Stimulated activated naive CD8-positive, alpha-beta T cell treated with anti-CD3 and anti-CD28 coated beads, Interleukin-15, Interleukin-2, amounts not matched to agents 100 ng/mL and 50 ng/mL, for 24 hours (primary cell): ENCODE data around the gene RRBP1.

Experiments
- H3K27ac Mint-ChIP-seq: one replicate; pipeline ENCODE4 v1.8.0; 2021; ENCODE audit warnings: mild to moderate bottlenecking, mixed read lengths
- H3K27me3 Mint-ChIP-seq: one replicate; pipeline ENCODE4 v1.8.0; 2021; ENCODE audit warnings: mixed read lengths
- H3K36me3 Mint-ChIP-seq: one replicate; pipeline ENCODE4 v1.8.0; 2021; ENCODE audit warnings: low read depth, mixed read lengths
- H3K4me1 Mint-ChIP-seq: one replicate; pipeline ENCODE4 v1.8.0; 2021; ENCODE audit warnings: low read depth, mixed read lengths
- H3K4me3 Mint-ChIP-seq: one replicate; pipeline ENCODE4 v1.8.0; 2021; ENCODE audit warnings: mild to moderate bottlenecking, mixed read lengths
- H3K9me3 Mint-ChIP-seq: one replicate; pipeline ENCODE4 v1.8.0; 2021; ENCODE audit warnings: mixed read lengths

The RRBP1 gene

GRCh38 chr20:17645010-17645409 is 37.0 kb downstream of the RRBP1 start:
- peaks cover 5% of the 10 kb centered on the region for H3K36me3 Mint-ChIP-seq
- H3K4me1 Mint-ChIP-seq, result peaks cover 22% of the 10 kb centered on the region
- H3K4me3 Mint-ChIP-seq, result no peak overlapping the region
- H3K27me3 Mint-ChIP-seq, result no peaks in the 10 kb centered on the region
- no peak overlapping the region for H3K27ac Mint-ChIP-seq
- H3K9me3 Mint-ChIP-seq, result no peaks in the 10 kb centered on the region

DNA sequence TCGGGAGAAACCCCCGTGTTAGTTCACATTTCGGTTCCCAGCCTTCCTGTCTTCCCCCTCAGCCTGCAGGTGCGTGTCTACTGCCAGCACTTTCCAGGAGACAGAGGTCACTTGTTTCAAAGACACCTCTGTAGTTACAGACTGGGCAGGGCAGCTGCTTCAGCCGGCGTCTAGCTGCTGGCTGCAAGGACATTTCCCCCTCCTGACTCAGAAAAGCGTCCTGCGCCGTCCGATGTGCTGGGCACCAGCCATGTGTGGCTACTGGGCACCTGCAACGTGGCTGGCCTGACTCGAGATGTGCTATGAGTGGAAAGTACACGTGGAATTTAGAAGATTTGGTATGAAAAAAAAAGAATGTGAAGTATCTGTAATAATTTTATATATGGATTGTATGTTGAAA is 37.6 kb downstream of the RRBP1 start:
- H3K9me3 Mint-ChIP-seq, result no peaks in the 10 kb centered on the region
- H3K36me3 Mint-ChIP-seq, result peaks cover 7% of the 10 kb centered on the region
- H3K27me3 Mint-ChIP-seq, result no peaks in the 10 kb centered on the region
- H3K27ac Mint-ChIP-seq, result no peak overlapping the region
- peaks cover 18% of the 10 kb centered on the region for H3K4me1 Mint-ChIP-seq
- H3K4me3 Mint-ChIP-seq, result no peak overlapping the region

DNA sequence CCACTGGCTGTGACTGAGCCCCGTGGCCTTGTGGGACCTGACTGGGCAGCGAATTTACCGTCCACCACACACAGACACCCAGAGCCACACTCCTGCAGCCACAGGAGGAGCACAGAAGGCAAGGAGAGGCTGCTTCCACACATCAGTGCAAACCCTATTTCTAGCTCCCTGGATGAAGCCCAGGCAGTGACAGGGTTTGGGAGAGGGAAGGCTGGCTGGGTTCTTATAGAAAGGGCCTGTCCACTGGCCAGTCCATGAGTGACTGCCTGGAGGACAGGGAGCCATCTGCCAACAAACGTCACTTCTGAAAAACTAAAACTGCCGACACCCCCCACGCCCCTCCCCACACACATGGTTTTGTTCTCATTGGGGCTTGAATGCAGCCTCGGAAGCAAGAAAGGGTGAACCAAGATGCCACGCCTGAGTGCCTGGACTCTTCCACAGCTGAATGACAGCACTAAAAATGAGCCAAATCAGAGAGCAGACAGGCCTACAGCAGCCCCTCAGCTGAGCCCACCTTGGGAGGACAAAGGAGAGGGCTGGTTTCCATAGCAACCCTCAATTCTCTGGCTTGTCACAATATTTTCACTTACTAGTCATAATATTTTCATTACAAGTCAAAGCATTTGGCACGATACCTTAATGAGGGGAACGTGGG is 38.4 kb downstream of the RRBP1 start:
- peaks cover 10% of the 10 kb centered on the region for H3K4me1 Mint-ChIP-seq
- no peaks in the 10 kb centered on the region for H3K9me3 Mint-ChIP-seq
- H3K36me3 Mint-ChIP-seq, result peaks cover 7% of the 10 kb centered on the region
- no peak overlapping the region for H3K27ac Mint-ChIP-seq
- no peak overlapping the region for H3K4me3 Mint-ChIP-seq
- H3K27me3 Mint-ChIP-seq, result no peaks in the 10 kb centered on the region

- no peaks in the 10 kb centered on the region for H3K9me3 Mint-ChIP-seq
- H3K4me1 Mint-ChIP-seq, result peaks cover 2% of the 10 kb centered on the region
- H3K36me3 Mint-ChIP-seq, result peaks cover 7% of the 10 kb centered on the region
- no peak overlapping the region for H3K27ac Mint-ChIP-seq
- no peak overlapping the region for H3K4me3 Mint-ChIP-seq
- no peaks in the 10 kb centered on the region for H3K27me3 Mint-ChIP-seq
Measured at GRCh38 chr20:17642404-17643269, 39.4 kb downstream of the RRBP1 start.

DNA sequence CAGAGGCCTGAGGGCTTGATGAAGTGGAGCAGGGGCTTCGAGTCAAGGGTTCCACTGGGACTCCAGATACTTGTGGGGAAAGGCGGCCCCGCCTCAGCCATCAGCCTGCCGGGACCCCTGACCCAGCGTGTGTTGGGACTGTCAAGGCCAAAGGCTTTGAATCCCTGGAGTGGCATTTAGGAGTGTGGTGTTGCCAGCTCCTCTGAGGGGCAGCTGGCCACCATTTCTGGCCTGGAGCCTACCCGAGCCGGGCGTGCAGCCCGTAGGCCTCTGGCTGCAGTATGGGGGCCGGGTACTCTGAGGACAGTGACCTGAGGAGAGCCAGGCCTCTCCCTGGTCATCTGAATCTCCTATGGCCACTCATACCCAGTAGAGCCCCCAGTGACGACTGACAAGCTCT is 40.0 kb downstream of the RRBP1 start:
- no peaks in the 10 kb centered on the region for H3K9me3 Mint-ChIP-seq
- peaks cover 2% of the 10 kb centered on the region for H3K4me1 Mint-ChIP-seq
- no peak overlapping the region for H3K4me3 Mint-ChIP-seq
- peaks cover 7% of the 10 kb centered on the region for H3K36me3 Mint-ChIP-seq
- H3K27ac Mint-ChIP-seq, result no peak overlapping the region
- H3K27me3 Mint-ChIP-seq, result no peaks in the 10 kb centered on the region

DNA sequence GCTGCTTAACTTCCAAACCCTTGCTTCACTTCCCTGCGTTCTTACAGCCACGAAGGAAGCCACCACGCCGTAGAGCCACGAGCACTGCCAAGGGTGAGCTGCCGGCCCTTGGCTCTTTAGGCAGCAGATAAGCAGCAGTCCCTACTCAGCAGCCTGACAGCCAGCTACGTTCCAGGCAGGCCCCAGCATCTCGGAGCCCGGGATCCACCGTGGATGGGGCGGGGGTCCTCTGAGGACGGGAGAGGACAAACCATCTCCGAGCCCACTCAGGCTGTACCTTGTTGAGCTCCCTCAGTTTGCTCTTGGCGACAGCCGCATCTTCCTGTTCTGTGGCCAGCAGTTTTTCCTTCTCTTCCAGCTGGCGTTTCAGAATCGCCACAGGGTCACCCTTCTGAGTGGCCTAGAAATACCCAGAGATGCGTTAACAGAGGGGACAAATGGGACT is 40.5 kb downstream of the RRBP1 start:
- H3K4me1 Mint-ChIP-seq, result peaks cover 2% of the 10 kb centered on the region
- no peaks in the 10 kb centered on the region for H3K9me3 Mint-ChIP-seq
- H3K4me3 Mint-ChIP-seq, result no peak overlapping the region
- peaks cover 7% of the 10 kb centered on the region for H3K36me3 Mint-ChIP-seq
- H3K27me3 Mint-ChIP-seq, result no peaks in the 10 kb centered on the region
- H3K27ac Mint-ChIP-seq, result no peak overlapping the region

DNA sequence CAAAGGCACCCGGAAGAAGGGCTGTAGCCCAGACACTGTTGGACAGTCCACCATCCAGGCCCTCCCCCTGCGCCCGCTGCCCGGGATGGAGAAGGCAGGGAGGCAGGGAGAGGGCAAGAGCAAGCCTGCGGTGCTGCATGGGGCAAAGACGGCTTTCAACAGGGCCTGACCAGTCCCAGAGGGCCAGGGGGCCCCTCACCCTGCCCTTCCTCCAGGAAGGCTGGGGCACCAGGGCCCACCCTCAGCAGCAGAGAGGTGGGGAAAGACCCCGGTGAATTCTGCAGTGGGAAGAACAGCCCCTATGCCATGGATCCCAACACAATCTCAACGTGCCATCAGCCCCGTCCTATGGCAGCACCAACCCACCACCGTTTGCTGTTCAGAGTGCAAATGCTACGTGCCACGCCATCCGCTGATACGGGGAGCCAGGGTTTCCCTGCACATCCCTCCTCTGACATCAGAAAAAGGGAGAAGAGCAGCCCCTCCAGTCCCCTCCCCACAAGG is 41.1 kb downstream of the RRBP1 start:
- H3K4me1 Mint-ChIP-seq, result peaks cover 2% of the 10 kb centered on the region
- peaks cover 12% of the 10 kb centered on the region for H3K36me3 Mint-ChIP-seq
- H3K27me3 Mint-ChIP-seq, result no peaks in the 10 kb centered on the region
- H3K27ac Mint-ChIP-seq, result no peak overlapping the region
- no peaks in the 10 kb centered on the region for H3K9me3 Mint-ChIP-seq
- no peak overlapping the region for H3K4me3 Mint-ChIP-seq

GRCh38 chr20:17640146-17640874 is 41.7 kb downstream of the RRBP1 start:
- Mint-ChIP-seq H3K36me3 (peaks cover 15% of the 10 kb centered on the region), H3K4me1 (peaks cover 2% of the 10 kb centered on the region), H3K4me3 (no peak overlapping the region), H3K9me3 (no peaks in the 10 kb centered on the region), H3K27me3 (no peaks in the 10 kb centered on the region), H3K27ac (no peak overlapping the region)

GRCh38 chr20:17638835-17639407 is 43.1 kb downstream of the RRBP1 start:
- Mint-ChIP-seq H3K36me3 (peaks cover 18% of the 10 kb centered on the region), H3K4me3 (no peak overlapping the region), H3K27ac (no peak overlapping the region), H3K4me1 (peaks cover 2% of the 10 kb centered on the region), H3K9me3 (no peaks in the 10 kb centered on the region), H3K27me3 (no peaks in the 10 kb centered on the region)

DNA sequence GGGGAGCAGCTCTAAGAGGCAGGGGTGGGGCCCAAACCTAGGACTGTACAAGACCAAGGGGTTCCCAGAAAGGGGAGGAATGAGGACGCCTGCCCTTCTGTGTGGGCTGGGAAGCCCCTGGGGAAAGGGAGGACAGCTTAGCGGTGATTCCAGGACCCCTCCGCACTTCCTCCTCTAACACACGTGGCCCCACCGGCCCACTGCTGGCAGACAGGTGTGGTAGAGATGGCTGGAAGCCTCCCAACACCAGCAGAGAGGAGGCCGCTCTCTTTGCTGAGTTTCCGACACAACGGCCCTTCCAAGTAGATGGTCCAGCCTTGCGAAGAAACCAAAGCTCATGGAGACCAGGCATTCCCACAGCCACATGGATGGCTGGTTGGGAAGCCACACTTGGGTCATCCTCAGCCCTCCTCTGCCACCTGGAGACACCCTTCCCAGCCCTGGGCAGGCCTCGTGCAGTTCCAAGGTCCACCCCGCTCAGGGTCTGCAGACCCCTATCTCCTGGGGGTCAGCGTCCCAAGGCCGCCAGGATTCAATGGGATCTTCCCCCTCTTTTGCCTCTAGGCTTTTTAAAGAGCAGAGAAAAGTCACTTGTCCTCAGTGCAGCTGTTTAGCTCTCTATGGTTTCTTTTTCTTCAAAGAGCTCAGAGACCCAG is 43.9 kb downstream of the RRBP1 start:
- Mint-ChIP-seq H3K9me3 (no peaks in the 10 kb centered on the region), H3K4me1 (no peaks in the 10 kb centered on the region), H3K27me3 (no peaks in the 10 kb centered on the region), H3K36me3 (peaks cover 24% of the 10 kb centered on the region), H3K4me3 (no peak overlapping the region), H3K27ac (no peak overlapping the region)

DNA sequence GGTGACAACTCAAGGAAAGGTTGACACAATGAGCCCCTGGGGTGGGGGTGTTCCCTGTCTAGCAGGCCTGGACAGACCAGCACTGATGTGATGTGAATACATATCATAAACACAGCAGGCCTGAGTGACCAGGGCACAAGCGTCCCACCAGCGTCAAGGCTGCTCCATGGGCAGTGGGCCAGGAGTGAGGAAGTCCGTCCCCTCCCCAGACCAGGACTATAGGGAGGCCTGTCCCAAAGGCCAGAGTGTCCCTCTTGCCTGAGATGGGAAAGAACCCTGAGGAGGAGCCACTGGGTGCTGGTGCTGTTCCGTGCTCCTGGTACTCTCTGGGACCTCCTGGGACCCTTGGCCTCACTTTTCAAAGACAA is 44.6 kb downstream of the RRBP1 start:
- H3K36me3 Mint-ChIP-seq, result peaks cover 25% of the 10 kb centered on the region
- H3K4me1 Mint-ChIP-seq, result no peaks in the 10 kb centered on the region
- H3K27me3 Mint-ChIP-seq, result no peaks in the 10 kb centered on the region
- H3K4me3 Mint-ChIP-seq, result no peak overlapping the region
- no peak overlapping the region for H3K27ac Mint-ChIP-seq
- no peaks in the 10 kb centered on the region for H3K9me3 Mint-ChIP-seq

DNA sequence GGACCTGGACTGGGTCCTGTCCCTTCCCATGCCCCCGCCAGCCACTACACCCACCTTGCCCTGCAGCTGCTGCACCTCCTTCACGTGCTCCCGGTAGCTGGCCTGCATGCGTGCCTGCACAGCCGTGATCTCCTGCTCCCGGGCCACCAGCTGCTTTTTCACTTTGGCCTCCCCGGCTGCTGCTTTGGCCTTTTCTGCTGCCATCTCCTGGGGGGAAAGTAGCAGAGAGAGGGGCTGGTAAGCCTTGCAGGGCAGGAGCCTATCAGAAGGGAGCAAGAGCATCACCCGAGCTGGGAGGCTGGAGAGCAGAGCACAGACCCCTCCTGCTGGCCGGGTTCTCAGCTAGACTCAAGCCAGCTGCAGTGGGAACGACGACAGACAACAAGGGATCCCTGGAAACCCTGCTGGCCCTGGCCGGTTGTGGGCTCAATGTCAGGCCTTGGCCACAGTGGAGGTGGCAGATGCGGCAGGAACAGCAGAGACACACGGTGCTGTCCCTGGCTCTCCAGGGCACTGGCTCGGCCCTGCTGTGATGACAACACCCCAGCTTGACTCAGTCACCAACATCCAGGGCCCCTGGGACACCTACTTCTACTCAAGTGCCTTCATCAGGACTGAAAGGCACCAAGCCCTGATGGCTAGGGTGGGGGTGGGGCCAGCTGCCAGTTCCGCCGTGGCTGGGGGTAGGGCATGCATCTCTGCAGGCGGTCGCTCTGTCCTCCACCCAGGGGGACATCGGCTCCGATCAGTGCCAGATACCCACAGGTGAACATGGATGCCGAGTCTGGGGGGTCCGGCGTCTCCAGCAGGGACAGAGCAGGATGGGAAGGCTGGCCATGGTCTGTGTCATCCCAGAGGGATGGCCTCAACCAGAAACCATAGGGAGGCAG is 45.3 kb downstream of the RRBP1 start:
- Mint-ChIP-seq H3K4me3 (no peak overlapping the region), H3K27me3 (no peaks in the 10 kb centered on the region), H3K9me3 (no peaks in the 10 kb centered on the region), H3K36me3 (peaks cover 28% of the 10 kb centered on the region), H3K27ac (no peak overlapping the region), H3K4me1 (no peaks in the 10 kb centered on the region)

DNA sequence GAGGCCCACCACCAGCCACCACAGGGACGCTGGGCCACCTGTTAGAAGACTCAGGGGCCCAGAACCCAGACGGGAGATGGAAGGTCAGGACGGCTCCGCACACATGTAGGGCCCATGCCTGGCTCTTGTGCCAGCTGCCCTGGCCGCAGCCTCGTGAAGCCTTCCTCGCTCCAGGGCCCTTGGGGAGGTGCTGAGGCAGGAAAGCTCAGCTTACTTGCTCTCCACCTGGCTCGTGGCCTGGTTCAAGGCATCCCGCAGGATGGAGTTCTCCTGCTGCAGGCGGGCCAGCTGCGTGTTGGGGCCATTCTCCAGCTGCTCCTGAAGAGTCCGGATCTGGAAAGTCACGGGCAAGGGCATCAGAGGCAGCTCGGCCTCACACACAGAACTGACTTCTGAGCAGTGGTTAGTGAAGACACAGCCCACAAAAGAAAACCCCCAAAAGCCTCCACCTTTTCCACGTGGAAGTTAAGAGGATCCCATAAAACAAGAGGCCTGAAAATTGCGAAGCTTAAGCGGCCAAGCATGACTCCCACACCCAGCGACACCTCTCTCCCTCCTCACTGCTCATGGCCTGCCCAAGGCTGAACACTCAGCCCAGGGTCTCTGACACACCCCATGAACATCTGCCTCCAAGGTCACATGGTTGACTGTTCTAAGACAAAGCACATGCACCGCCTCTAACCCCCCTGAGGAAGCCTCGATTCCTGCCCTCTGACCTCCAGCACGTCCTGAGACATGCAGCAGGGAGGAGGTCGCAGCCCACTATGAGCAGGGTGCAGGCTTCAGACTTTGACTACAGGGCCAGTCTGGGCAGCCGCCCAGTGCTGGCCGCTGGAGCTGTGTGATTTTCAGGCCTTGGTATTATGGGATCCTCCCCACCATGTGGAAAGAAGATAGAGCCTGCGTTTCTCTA is 46.5 kb downstream of the RRBP1 start:
- Mint-ChIP-seq H3K27me3 (no peaks in the 10 kb centered on the region), H3K4me1 (no peaks in the 10 kb centered on the region), H3K27ac (no peak overlapping the region), H3K36me3 (peaks cover 28% of the 10 kb centered on the region), H3K4me3 (no peak overlapping the region), H3K9me3 (no peaks in the 10 kb centered on the region)
